ENCODE measurements around the gene CPN2.

The CPN2 gene

DNA sequence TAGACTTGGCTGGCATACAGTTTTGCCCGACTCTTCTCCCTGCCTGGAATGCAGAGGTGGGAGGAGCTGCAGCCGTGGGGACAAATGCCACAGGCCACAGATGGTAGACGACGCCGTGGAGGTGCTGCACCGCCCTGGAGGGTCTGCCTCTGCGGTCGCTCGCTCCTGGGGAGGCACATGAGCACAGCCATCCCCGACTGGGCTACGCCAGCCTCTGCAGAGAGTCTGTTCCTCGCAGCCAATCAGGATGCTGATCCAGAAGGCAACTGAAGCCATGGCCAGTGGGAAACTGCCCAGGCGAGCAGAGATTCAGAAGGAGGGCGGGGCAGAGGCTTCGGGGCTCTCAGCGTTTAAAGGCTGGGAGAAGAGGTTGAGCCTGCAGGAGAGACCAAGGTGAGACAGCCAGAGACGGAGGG, 30.3 kb upstream of the CPN2 start:
- Histone ChIP-seq H3K4me3 (no peak overlapping the region), H3K27ac (no peak overlapping the region)
- TF ChIP-seq, protein P1, sequence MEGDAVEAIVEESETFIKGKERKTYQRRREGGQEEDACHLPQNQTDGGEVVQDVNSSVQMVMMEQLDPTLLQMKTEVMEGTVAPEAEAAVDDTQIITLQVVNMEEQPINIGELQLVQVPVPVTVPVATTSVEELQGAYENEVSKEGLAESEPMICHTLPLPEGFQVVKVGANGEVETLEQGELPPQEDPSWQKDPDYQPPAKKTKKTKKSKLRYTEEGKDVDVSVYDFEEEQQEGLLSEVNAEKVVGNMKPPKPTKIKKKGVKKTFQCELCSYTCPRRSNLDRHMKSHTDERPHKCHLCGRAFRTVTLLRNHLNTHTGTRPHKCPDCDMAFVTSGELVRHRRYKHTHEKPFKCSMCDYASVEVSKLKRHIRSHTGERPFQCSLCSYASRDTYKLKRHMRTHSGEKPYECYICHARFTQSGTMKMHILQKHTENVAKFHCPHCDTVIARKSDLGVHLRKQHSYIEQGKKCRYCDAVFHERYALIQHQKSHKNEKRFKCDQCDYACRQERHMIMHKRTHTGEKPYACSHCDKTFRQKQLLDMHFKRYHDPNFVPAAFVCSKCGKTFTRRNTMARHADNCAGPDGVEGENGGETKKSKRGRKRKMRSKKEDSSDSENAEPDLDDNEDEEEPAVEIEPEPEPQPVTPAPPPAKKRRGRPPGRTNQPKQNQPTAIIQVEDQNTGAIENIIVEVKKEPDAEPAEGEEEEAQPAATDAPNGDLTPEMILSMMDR (IDR thresholded peaks at IDR 0.05) = no peak
- DNase-seq (ENCODE audit: low spot score) = peak; percentile 45

DNA sequence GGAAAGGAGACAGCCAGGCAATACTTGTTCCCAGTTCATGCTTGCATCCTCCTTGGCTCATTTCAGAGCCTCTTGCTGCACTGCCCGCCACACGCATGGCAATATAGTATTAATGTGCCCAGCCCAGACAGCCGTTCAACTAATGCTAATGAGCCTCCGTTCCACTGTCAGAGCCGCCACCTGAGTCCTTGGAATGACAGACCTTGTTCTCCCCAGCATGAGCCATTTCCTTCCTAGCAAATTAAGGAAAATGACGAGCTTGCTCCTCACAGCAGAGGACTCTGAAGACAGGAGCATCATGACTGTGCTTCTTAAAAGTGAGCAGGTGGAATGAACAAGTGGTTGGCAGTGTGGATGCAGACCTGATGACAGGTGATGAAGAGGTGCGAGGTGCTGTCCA, 29.2 kb upstream of the CPN2 start:
- H3K4me3 ChIP-seq = no peak overlapping the region
- no peak overlapping the region for H3K27ac ChIP-seq
- peak; percentile 54 for DNase-seq (ENCODE audit: low spot score)
- TF ChIP-seq, protein P1 (IDR thresholded peaks at IDR 0.05) = no peak

DNA sequence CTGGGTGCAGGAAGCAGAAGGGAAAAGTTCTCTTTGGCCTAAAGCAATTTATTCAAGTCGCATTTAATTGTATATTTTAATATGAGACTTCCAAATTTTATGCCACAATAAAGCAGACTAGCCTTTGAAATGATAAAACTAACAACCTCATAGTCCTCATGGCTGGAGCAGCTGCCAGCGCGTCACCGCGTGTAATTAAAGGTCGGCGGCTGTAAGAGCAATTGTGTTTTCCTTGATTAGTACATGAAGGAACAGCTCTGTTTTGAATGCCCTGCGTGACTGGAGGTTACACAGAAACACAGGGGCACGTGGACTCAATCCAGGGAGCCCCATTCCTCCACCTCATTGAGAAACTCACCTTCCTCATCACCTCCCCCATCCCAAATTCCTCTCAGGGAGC, 28.5 kb upstream of the CPN2 start:
- TF ChIP-seq, protein P1 (IDR thresholded peaks at IDR 0.05) = no peak
- DNase-seq (ENCODE audit: low spot score) = peak; percentile 21
- H3K27ac ChIP-seq = no peak overlapping the region
- no peak overlapping the region for H3K4me3 ChIP-seq

DNA sequence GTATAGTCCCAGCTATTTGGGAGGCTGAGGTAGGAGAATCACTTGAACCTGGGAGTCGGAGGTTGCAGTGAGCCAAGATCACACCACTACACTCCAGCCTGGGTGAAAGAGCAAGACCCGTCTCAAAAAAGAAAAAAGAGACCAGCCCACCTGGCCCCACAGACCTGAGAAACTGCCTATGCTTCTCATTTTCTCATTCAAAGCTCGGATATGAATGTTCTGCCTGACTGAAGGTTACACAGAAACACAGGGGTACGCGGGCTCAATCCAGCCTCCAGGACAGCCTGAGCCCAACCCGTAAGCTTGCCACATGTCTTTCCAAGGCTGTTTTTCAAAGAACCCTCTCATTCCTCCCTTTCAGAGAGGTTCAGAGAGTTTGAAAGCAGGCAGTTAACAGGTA, 28.1 kb upstream of the CPN2 start:
- TF ChIP-seq, protein P1 (IDR thresholded peaks at IDR 0.05) = no peak
- Histone ChIP-seq H3K27ac (no peak overlapping the region), H3K4me3 (no peak overlapping the region)
- DNase-seq (ENCODE audit: low spot score) = no peak

DNA sequence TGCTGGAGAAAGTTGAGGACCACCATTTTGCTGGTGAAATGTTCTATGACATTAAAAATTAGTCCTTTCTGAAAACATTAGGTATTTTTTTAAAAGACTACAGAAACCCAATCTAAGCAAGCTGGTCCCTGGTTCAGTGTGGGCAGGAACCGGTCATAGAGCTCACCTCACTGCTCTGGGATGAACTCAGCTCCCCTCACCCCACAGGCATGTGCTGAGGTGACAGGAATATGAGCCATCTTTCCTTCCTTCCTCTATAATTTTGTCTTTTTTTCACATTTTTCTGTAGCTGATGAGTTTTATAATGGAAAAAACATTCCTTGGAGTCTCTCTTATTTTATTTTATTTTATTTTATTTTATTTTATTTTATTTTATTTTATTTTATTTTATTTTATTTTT, 26.6 kb upstream of the CPN2 start:
- Histone ChIP-seq H3K4me3 (no peak overlapping the region), H3K27ac (no peak overlapping the region)
- no peak for DNase-seq (ENCODE audit: low spot score)
- TF ChIP-seq, protein P1 (IDR thresholded peaks at IDR 0.05) = no peak

DNA sequence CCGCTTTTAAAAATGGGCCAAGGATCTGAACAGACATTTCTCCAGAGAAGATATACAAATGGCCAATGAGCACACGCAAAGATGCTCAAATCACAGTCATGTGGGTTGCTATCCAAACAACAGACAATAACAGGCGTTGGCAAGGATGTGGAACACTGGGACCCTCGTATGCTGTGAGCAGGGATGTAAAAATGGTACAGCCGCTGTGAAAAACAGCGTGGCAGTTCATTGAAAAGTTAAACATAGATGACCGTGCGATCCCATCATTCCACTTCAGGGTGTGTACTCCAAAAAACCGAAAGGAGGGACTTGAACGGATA, 25.1 kb upstream of the CPN2 start:
- TF ChIP-seq, protein P1 (IDR thresholded peaks at IDR 0.05) = no peak
- no peak for DNase-seq (ENCODE audit: low spot score)

DNA sequence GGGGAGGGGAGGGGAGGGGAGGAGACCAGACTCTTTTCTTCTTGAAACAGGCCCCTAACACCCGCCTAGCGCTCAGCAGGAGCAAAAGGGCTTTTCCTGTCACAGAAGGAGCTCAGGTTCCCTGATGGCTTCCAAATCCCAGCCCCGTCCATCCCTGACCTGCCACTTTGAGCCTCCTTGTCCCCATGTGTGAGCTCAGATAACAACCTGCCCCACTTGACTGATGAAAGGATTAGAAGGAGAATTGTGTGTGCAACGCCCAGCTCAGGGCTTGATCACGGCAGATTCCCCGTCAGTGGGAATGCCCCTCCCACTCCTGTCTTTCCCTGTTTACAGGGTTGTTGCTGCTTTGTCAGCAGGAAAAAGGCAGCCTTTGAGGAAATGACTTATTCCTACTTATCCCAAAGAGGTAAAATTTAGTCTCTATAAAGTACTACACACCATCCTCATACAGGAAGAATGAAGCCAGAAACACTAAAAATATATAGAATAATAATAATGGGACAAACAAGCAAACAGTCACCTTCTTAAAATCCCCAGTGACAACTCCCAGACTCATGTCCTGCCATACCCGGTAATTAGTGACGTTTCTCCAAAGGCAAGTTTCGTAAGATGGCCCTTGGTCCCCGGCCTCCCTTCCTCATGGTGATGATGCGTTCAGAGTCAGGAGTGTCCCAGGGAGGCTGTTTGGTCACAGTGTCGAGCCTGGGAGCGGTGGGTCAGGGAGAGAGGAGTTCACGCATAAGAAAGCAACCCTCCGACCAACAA, 24.5 kb upstream of the CPN2 start:
- no peak overlapping the region for H3K4me3 ChIP-seq
- DNase-seq (ENCODE audit: low spot score) = no peak
- TF ChIP-seq, protein P1 (IDR thresholded peaks at IDR 0.05) = no peak
- no peak overlapping the region for H3K27ac ChIP-seq

More for the DNA sequence above, 25.1 kb upstream of the CPN2 start:
- Histone ChIP-seq H3K27ac (no peak overlapping the region), H3K4me3 (no peak overlapping the region)

Data from coronary artery (tissue), 2 donors.